Occipital lobe (tissue), 2 donors: Measurements from ENCODE around the gene ANG. TPM values are rescaled to one million over a fixed set of nuclear protein-coding genes. Genes with fewer than 3 reads are reported as not detected.
"Not testable (repeated sequence)": the region's sequence is repeated elsewhere in the genome, so short reads cannot be mapped to it uniquely, and the experiment has no call there.

ENCODE experiments used
- DNase-seq: peaks from one replicate; lab custom pipeline; 2025; lab: John Stamatoyannopoulos, UW
- total RNA-seq: library from RNA; depleted of rRNA; stranded (reverse); fragments of >200 nt; gene quantifications from one replicate; pipeline ENCODE4 v1.2.3, GENCODE V29; 2014

Gene ANG
- total RNA-seq, 1 donor from 2014 or later = 0.16 TPM

DNA sequence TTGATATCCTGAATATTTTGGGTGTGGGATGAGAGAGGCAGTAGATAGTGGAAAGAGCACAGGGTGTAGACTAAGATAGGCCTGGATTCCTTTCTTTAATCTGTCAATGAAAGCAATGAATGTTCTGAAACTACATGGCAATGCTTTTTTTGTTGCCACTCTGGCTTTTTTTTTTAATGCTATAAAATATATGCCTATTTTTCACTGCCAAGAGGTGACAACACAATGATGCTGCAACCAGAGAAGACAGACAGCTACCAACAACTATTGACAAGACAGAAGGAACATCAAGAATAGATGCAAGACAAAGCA is 9.4 kb downstream of the ANG start:
- DNase-seq = no peak

DNA sequence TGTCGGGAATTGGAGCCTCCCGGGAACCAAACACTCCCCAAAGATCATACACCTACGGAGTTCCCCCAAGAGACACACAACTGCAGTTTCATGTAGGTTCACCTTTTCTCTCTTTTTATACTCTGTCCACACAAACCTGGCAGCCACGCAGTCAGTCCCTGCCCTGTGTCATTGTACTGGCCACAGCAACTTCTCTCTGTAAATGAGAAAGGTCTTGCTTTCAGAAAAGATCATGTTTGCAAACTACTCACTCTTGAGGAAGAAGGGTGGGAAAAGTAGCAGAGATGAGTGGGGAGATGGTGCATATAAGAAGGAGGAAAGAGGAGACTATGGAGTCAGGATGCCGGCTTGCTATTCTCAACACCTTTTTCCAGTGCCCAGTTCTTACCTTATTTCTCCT is 10.4 kb downstream of the ANG start:
- no peak for DNase-seq

DNA sequence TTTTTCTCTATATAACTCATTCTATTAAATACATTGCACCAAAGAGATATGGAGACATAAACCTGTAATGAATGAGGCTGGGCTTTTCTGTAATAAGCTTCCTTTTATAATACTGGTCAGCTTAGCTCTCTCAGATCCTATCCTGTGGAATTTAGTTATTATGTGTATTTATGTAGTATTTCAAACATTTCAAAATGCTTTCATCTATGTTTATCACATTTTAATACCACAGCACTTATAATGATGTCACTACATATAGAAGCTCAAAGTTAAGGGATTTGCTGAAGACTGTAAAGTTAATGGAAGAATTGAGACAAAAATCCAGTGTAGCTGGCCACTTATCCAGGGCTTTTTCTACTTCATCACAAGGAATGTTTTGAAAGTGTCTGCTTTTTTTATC is 11.4 kb downstream of the ANG start:
- DNase-seq = no peak

DNA sequence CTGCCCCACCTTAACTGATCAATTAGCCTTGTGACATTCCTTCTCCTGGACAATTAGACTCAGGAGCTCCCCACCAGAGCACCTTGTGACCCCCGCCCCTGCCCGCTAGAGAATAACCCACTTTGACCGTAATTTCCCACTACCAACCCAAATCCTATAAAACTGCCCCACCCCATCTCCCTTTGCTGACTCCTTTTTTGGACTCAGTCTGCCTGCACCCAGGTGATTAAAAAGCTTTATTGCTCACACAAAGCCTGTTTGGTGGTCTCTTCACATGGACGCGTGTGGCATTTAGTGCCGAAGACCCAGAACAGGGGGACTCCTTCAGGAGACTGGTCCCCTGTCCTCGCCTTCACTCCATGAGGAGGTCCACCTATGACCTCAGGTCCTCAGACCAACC is 12.4 kb downstream of the ANG start:
- DNase-seq = not testable (repeated sequence)

DNA sequence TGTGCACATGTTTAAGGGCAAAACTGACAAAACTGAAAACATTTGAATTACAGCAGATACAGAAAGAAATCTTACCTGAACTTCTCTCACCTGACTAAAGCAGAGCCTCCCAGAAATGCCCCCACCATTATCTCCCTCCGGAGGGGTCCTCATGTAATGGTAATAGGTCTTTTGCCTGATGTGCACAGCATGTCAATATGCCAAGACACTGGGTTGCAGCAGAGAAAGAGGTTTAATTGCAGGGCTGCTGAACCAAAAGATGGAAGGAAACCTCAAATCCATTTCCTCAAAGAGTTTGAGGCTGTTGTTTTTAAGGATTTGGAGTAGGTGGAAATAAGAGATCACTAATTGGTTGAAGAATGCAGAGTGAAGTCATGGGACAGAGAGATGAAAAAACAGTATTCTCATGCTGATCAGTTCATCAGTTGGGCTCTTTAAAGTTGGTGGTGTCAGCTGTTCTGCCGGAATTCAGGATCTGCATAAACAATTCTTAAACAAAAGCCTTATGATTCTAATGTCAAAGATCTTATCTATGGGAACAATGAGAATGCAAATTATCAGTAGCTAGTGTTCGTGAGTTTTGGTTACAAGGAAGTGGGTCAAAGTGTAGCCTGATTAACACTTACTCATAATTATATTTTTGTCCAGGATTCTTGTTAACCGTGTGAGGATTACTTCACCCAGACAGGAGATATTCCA is 18.2 kb downstream of the ANG start:
- DNase-seq = no peak

DNA sequence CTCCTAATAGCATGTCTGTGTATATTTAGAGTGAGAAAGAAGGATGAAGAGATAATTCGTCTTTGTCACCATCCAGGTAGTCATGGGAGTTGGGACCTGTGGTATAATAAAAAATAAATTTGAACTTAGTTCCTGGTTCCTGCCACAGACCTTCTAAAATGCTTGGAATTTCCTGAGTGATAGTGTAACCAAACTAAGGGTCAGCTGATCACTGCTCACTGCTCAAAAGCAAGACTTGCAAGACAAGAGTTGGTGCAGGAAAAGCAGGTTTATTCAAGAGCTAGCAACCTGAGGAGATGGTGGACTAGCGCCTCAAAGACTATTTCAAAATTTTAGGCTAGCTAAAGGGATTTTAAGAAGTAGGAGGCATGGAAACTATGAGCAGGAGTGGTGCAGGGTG is 19.1 kb downstream of the ANG start:
- no peak for DNase-seq

DNA sequence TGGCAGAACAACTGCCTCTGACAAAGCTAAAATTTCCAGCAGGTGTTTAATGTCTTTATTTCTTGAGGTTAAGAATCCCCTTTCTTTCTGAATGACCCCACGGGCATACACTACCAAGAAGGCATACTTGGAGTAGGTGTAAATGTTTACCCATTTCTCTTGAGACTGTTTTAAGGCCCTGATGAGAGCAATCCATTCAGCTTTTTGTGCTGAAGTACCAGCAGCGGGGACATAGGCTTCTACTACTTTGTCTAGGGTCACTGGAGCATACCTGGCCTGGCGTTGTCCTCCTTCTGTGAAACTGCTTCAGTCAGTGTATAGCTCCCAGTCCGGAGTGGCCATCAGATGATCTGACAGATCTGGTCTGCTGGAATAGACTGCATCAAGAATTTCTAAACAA is 22.7 kb downstream of the ANG start:
- DNase-seq = no peak

DNA sequence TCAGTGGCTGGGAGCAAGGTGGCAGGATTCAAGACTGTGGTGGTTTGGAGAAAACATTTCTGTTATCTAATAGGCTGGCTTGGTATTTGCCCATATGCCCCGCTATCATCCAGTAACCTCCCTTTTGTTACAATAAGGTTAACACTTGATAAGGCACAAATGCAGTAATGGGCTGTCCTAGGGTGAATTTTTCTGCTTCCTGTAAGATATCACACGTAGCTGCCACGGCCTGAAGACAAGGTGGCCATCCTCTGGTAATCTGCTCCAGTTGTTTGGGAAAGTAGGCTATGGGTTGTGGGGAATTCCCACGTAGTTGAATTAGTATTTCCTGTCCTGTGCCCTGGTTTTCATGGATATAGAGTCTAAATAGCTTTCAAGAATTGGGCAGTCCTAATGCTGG is 23.1 kb downstream of the ANG start:
- no peak for DNase-seq

DNA sequence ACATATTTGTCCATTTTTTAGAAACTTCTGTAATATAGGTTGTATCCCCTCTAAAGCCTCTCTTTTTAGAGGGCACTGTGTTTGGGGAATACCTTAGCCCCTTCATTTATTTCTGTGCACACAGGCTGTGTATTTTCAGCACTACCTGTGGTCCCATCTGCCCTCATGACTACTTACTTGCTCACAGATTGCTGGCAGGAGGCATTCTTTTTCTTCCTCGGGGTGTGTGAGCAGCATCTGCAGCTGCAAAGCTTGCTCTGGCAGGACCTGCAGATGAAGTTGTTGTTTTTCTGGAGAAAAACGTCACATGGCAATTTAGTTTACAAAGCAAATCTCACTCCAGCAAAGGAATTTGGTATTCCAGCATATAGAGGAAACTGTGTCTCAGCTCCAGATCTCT is 24.3 kb downstream of the ANG start:
- DNase-seq = no peak

DNA sequence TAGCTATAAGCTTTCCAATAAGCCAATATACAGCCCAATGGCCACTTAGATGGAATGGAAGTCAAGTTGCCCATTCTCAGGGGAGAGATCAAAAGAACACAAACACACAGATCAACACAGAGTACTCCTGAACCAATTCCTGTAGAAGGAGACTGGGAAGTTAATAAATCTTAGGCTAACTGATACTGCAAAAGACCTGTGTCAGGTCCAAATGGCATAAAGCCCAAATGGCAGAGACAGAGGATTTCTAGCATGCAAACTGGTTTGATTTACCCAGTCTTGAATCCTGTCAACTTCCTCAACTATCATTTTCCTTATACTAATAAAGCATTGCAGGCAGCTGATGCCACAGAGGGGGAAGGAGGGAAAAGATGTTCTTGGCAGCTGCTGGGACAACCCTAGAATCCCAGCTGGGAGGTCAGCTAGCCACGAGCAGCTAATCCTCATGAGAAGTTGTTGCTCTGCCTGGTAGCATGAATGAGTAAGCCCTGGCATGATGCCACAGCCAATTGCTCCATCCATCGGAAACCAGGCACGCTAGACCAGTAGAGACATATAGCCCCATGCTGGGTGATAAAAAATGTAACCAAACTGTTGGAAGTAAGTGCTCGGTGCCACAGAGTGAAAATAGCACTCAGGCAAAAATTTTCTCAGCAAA is 26.2 kb downstream of the ANG start:
- no peak for DNase-seq

DNA sequence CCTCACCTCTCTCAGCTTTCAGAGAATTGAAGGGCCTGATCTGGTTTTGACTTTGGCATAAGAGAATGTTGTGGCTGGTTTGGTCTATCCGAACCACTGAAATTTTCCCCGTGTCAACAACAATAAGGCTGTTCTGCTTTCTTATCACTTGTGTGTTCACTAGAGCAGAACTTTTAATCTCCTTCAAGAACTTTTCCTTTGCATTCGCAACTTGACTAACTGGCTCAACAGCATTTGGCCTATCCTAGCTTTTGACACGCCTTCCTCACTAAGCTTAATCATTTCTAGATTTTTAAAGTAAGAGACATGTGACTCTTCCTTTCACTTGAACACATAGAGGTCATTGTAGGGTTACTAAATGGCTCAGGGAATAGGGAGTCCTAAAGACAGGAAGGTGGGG is 31.2 kb downstream of the ANG start:
- DNase-seq = no peak

DNA sequence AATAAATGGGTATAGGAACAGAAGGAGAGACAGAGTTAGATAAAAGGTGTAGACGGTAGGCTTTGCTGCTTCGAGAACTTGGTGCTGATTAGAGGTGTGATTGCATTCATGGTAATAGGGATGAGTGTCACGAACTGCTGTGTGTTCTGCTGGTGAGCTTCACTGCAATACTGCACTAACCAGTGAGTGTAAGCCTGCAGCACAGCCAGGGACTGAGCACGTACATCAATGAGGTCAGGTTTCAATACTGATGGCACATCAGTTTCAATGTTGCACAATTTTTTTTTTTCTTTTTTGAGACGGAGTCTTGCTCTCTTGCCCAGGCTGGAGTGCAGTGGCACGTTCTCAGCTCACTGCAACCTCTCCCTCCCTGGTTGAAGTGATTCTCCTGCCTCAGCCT is 32.2 kb downstream of the ANG start:
- DNase-seq = no peak

DNA sequence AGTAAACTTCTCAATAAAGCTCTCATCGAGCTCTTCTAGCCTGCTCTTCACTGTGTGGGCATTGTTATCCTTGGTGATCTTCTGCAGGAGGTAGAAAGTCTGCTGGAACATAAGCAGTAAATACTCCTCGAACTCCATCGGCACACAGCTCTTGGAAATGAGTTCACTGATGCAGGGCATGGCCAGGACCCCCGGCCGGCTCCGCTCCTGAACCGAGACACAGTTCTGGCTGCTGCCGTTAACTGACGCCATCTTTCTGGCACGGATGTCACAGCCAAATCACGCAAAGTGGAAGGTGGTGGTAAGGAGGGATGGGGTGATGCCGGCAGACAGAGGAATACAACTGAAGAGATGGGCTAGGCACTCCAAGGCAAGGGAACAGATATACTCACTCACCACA is 33.5 kb downstream of the ANG start:
- no peak for DNase-seq

DNA sequence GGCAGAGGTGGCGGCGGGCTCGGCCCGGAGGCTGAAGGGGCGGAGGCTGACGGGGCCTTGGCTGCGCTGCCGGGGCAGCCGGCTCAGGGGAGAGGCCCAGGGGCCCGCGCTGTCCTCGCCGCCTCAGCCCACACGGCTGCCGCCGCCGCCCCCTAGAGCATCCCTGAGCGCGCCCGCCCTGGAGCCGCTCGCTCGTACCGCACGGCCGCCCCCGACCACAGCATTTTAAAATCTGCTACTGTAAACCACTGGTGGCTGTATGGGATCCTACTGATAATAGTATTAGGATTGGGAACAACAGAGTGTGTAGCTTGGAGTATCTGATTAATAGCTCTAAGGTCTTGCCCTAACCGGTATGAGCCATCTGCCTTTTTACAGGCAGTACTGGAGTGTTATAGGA is 34.9 kb downstream of the ANG start:
- DNase-seq = no peak

DNA sequence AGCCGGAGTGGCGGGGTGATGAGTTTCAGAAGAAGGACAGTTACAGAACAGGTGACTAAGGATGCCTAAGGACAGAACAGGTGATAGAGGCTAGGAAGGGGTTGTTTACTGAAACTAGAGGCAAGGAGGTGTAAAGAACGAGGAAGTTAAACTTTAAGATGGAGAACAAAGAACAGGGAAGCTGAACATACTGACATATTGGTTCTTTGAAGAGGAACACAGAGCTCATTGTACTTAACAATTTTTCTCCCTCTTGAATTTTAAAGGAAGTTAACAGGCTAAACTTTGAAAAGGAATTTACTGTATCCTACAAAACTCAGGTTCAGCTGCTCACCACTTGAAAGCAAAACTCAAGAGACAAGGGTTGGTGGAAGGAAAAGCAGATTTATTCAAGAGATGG is 37.6 kb downstream of the ANG start:
- not testable (repeated sequence) for DNase-seq

DNA sequence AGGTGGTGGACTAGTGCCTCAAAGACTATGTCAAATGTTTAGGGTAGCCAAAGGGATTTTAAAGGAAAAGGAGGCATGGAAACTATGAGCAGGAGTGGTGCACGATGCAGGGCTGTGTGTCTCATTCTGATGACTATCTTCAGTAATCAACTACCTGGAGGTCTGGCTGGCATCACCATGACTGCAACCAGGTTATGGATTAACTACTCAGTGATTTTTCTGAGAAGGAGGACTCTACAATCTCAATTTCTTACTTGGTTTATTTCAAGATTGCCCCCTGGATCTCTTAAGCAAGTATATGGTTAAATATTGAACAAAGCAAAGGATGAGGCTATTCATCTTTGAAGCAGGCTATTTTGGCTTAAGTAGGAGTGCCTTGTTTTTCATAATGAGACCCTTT is 38.0 kb downstream of the ANG start:
- DNase-seq = no peak

DNA sequence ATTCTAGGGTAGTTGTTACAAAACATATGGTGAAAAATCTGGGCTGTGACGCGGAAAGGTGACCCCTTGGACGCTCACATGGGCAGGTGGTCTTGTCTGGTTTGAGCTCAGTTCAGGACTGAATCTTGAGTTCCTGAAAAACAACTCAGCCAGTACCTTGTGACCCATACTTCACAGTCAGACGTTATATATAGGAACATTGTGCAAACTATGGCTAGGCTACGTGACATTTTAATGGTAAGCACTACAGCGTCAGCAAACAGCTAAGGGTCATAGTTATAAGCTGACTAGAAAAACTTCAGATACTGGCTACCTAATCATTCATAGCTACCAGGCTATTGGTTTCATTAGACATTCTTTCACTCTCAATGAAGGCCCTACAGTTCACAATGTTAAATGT is 42.3 kb downstream of the ANG start:
- no peak for DNase-seq

DNA sequence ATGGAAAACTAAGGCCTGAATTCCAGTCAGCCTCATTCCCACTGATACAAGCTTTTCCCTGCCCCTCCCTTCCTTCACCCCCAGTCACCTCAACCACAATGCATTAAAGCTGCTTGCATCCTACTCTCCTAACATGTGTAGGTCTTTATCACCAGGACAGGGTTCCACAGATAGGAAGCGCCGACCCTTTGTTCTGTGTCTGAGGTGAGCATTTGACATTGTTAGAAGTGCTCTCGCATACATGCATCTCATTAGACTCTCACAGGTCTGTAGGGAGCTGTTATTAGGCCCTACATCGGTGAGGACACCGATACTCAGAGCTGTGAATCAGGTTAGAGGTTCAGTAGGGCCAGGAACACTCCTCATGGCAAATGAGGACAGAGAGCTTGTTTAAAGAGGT is 43.9 kb downstream of the ANG start:
- no peak for DNase-seq

DNA sequence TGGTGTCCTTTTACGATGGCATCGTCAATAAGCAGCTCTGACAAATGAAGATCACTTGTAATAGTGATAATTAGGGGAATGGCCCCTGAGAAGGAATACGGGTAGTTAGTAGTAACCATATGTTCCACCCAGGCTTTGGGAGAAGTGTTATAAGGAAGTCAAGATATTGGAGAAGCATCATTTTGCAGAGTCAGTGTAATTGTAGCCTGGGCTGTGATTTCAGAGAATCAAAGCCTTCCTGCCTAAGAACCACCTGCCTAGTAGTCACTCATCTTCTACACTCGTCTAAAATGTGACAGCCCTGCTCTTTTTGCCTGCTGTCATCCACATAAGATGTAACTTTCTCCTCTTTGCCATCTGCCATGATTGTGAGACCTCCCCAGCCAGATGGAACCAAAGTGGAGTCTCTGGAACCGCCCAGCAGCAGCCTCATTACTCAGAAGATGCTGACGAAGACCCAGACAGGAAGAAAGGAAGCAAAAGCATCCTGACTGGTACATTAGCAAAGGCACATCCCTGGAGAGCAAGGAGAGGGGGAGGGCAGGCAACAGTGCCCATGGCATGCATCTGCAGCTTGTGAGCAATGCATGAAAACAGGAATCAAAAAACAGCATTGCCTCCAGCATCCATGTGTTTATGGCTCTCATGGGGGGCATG is 44.5 kb downstream of the ANG start:
- no peak for DNase-seq

DNA sequence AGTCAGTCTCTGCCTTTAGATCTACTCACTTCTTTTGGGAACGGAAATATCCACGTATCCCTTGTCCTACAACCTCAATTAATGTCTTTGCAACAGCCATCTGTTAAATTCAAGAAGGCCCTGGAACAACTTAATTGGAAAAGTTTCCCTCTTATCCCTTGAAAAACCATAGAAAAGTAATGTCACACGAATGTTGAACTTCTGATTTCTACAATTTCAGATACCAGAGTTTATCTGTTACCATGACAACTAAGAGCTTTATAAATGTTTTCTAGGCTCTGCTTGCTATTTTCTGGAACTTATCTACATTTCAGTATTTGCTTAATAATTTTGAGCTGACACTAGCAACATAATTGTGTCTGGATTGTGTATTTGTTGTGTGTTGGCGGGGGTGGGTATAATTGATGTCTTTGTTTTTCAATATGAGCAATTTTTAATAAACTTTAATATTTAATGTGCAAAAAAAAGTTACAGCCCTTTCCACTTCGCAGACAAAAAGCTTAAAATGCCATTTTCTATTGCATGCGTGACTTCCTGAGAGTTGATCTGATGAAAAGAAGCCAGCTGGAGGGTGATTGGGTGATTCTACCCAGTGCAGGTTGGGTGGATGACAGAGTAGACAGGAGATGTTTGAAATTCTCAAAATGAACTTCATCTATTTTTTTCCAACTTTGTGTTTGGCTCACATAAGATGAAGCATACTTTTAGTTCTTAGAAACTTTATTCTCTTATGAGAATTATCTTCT is 45.3 kb downstream of the ANG start:
- DNase-seq = no peak

DNA sequence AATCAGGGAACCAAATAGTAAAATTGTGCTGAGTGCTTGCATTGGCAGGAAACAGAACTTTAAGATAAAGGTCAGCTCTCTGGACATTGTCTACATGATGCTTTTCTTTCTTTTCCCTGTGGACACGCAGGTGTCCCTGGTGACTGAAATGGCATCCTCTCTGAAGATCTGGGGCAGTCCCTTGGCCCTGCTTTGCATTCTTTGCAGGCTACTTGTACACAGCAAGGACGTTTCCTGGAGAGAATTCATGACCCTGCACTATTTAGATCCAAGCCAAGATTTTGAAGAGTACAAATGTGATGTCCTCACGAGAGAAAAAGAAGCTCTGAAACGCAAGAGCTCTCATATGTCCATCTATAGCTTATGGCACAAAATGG is 45.9 kb downstream of the ANG start:
- no peak for DNase-seq

DNA sequence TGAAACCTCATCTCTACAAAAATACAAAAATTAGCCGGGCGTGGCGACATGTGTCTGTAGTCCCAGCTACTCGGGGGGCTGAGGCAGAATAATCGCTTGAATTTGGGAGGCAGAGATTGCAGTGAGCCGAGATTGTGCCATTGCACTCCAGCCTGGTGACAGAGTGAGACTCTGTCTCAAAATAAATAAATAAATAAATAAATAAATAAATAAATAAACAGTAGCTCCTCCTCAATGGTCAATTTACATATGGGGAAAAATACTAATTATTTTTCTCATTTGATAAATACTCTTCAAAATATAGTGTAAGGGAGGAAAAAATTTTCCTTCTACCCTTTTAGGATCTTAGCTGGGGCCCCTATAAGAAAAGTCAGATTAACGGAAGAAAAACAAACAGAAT is 49.7 kb downstream of the ANG start:
- not testable (repeated sequence) for DNase-seq

DNA sequence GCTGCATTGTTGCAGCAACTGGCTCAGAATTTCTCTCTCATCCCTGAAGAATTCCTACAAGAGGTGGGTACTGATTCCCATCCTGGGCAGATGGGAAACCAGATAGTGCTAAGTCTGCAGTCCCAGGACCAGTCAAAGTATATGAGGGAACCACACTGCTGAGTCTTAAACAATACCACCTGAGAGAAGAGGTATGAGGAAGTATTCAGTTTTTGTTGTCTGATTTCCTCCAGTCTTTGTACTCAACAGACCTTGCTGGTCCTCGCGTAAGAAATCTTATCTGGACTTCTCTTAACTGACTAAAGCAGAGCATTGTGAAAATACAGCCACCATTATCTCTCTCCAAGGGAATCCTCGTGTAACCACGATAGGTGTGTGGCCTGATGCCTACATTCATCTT is 53.6 kb downstream of the ANG start:
- DNase-seq = no peak
